Measurements from ENCODE around the gene SDCCAG8. TPM values are rescaled to one million over a fixed set of nuclear protein-coding genes. Genes with fewer than 3 reads are reported as not detected.

SDCCAG8 gene
- total RNA-seq, 2 experiments from 2014 or later: 18.3 to 21.2 TPM

DNA sequence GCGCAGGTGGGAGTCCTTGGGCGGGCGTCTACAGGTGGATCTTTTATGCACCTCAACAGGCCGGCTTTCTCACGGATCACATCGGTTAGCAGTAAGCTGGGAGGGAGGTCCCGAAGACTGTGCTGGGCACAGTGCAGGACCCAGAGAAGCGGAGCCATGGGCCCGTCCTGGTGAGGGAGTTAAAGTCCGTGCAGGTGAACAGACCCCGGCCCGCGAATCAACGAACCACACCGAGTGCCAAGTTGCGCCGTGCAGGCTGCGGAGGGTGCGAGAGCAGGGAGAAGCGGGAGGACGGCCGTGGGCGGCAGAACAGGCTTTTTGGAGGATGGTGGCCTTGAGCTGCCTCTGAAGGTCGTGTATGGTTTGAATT is 233.3 kb downstream of the SDCCAG8 start:
- no peaks in the 10 kb centered on the region for H3K27me3 ChIP-seq (ENCODE audit: control insufficient read depth in 1 of 2, insufficient read depth in 2 of 2, low read length in 2 of 2)
- Mint-ChIP-seq H3K36me3 (ENCODE audit: low read depth) (peaks cover under 1% of the 10 kb centered on the region), H3K4me1 (ENCODE audit: low read depth) (no peaks in the 10 kb centered on the region), H3K9me3 (no peaks in the 10 kb centered on the region), H3K4me3 (no peak overlapping the region), H3K27ac (no peak overlapping the region), H3K27me3 (no peaks in the 10 kb centered on the region)
- DNase-seq: no peak
- H3K36me3 ChIP-seq (ENCODE audit: insufficient read depth, low read length): peaks cover 3% of the 10 kb centered on the region
- CTCF ChIA-PET: no interaction called here
- intact Hi-C loops (cut with DNase I, micrococcal nuclease): no loop called here
- TF ChIP-seq, protein P1, sequence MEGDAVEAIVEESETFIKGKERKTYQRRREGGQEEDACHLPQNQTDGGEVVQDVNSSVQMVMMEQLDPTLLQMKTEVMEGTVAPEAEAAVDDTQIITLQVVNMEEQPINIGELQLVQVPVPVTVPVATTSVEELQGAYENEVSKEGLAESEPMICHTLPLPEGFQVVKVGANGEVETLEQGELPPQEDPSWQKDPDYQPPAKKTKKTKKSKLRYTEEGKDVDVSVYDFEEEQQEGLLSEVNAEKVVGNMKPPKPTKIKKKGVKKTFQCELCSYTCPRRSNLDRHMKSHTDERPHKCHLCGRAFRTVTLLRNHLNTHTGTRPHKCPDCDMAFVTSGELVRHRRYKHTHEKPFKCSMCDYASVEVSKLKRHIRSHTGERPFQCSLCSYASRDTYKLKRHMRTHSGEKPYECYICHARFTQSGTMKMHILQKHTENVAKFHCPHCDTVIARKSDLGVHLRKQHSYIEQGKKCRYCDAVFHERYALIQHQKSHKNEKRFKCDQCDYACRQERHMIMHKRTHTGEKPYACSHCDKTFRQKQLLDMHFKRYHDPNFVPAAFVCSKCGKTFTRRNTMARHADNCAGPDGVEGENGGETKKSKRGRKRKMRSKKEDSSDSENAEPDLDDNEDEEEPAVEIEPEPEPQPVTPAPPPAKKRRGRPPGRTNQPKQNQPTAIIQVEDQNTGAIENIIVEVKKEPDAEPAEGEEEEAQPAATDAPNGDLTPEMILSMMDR (IDR thresholded peaks at IDR 0.05): no peak
- no peak for ATAC-seq (ENCODE audit: poor library complexity)
- POLR2A ChIA-PET: no interaction called here
- H3K4me3 ChIP-seq (ENCODE audit: low read length): no peak overlapping the region
- no peaks in the 10 kb centered on the region for H3K4me1 ChIP-seq (ENCODE audit: insufficient read depth, low read length)
- H3K27ac ChIP-seq (ENCODE audit: low read depth in 1 of 2, low read length in 2 of 2): no peak overlapping the region
- peaks cover 0 to 3% of the 10 kb centered on the region in 2 experiments for H3K9me3 ChIP-seq (ENCODE audit: control insufficient read depth in 1 of 2, insufficient read depth in 1 of 2, low read length in 2 of 2)

DNA sequence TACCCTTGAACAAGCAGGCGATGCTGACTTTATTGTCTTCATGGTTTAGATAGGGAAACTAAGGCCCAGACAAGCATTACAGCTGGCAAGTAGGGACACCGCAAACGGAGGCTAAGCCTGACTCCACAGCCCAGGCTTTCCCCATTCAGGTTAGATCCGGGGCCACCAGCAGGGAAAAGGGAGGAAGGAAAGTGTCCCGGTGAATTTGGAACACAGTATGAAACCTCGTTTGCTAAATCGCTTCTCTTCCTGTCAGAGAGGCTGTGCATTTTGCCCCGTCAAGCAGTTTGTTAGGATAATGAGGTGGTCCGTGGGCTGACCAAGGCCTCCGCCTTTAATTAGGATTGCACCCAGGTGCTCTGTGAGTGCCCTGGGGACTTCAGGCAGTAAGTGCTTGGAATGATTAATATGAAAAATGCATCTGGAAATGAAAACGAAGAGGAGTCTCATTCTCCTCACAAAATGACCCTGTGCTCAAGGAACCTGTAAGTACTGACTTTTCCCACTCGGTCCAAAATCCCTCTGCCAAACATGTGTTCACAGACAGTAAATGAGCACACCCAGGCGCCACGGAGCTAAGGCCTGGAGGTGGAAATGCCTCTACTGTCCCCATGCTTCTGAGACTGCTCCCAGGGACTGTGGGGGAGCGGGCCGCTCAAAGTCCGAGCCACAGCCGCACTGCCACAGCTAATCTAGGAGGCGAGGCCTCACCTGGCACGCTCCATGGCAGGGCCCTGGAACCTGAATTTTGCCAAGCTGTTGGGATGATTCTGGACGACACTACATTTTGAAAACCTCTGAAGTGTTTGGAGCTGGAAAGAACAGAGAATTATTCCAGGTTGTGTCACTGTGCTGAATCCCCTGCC is 234.1 kb downstream of the SDCCAG8 start:
- ChIA-PET CTCF (no interaction called here), POLR2A (no interaction called here)
- intact Hi-C loops (cut with DNase I, micrococcal nuclease): no loop called here
- H3K27me3 ChIP-seq (ENCODE audit: control insufficient read depth in 1 of 2, insufficient read depth in 2 of 2, low read length in 2 of 2): no peaks in the 10 kb centered on the region
- TF ChIP-seq, protein P1 (IDR thresholded peaks at IDR 0.05): no peak
- no peak overlapping the region for H3K27ac Mint-ChIP-seq
- ATAC-seq (ENCODE audit: poor library complexity) (no peak), DNase-seq (no peak)
- no peak overlapping the region for H3K4me3 ChIP-seq (ENCODE audit: low read length)
- no peak overlapping the region for H3K27ac ChIP-seq (ENCODE audit: low read depth in 1 of 2, low read length in 2 of 2)
- H3K4me1 ChIP-seq (ENCODE audit: insufficient read depth, low read length): no peaks in the 10 kb centered on the region
- H3K27me3 Mint-ChIP-seq: no peaks in the 10 kb centered on the region
- peaks cover 0 to 3% of the 10 kb centered on the region in 2 experiments for H3K9me3 ChIP-seq (ENCODE audit: control insufficient read depth in 1 of 2, insufficient read depth in 1 of 2, low read length in 2 of 2)
- H3K4me1 Mint-ChIP-seq (ENCODE audit: low read depth): no peaks in the 10 kb centered on the region
- H3K9me3 Mint-ChIP-seq: no peaks in the 10 kb centered on the region
- no peak overlapping the region for H3K4me3 Mint-ChIP-seq
- H3K36me3 Mint-ChIP-seq (ENCODE audit: low read depth): peaks cover 3% of the 10 kb centered on the region
- peaks cover 3% of the 10 kb centered on the region for H3K36me3 ChIP-seq (ENCODE audit: insufficient read depth, low read length)

DNA sequence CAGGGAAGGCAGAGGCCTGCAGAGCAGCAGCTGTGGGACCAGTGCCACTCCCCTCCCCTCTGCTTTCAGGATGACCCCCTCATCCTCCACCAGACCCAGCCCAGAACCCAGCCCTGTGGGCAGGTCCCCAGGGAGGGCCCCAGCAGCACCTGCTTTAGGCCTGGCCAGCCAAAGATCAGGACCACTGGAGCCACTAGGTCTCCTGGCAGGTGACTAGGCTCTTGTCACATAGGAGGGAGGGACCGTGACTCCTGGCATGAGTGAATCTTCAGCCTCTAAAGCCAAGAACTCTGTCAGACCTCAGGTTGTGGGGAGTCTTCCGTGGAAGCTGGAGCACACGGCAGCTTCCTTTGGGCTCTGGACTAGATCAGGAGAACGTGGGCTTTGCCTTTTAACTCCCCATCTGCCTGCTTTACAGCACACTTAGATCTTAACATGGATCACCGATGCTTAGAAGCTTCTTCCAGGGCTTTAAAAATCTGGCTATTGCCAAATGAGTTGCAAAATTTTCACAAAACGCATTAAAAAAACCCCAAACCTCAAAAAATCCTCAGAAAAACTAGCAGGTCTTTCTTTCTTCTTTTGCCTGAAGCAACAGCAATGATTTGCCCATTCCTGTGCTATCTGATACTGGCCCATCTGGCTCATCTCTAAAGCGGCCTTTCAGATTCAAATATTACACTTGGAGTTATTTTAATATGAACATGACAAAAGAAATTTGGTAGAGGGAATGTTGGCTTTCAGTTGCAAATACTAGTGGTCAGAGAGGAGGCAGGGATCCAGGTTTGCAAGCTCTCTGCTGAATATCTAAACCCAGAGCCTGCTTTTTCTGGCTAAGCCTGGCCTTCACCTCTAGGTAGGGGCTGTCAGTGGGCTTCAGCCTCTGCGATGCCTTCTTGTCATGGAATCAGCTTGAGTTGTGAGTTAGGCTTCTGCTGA is 235.2 kb downstream of the SDCCAG8 start:
- Histone ChIP-seq H3K27me3 (ENCODE audit: control insufficient read depth in 1 of 2, insufficient read depth in 2 of 2, low read length in 2 of 2) (no peaks in the 10 kb centered on the region), H3K4me1 (ENCODE audit: insufficient read depth, low read length) (peaks cover under 1% of the 10 kb centered on the region), H3K36me3 (ENCODE audit: insufficient read depth, low read length) (peaks cover 3% of the 10 kb centered on the region), H3K4me3 (ENCODE audit: low read length) (no peak overlapping the region), H3K9me3 (ENCODE audit: control insufficient read depth in 1 of 2, insufficient read depth in 1 of 2, low read length in 2 of 2) (peaks cover 0 to 11% of the 10 kb centered on the region in 2 experiments), H3K27ac (ENCODE audit: low read depth in 1 of 2, low read length in 2 of 2) (no peak overlapping the region)
- Mint-ChIP-seq H3K27me3 (no peaks in the 10 kb centered on the region), H3K9me3 (no peaks in the 10 kb centered on the region), H3K36me3 (ENCODE audit: low read depth) (peaks cover 4% of the 10 kb centered on the region), H3K4me1 (ENCODE audit: low read depth) (no peaks in the 10 kb centered on the region), H3K4me3 (no peak overlapping the region), H3K27ac (no peak overlapping the region)
- DNase-seq (no peak), ATAC-seq (ENCODE audit: poor library complexity) (no peak)
- ChIA-PET POLR2A (no interaction called here), CTCF (no interaction called here)
- intact Hi-C loops (cut with DNase I, micrococcal nuclease): no loop called here
- TF ChIP-seq, protein P1 (IDR thresholded peaks at IDR 0.05): no peak

Measured in CD4-positive, alpha-beta T cell (primary cell).